HepG2 (cell line): Measurements from ENCODE around the gene HSPA1L. TPM values are rescaled to one million over a fixed set of nuclear protein-coding genes. Genes with fewer than 3 reads are reported as not detected.
"Not testable (repeated sequence)": the region's sequence is repeated elsewhere in the genome, so short reads cannot be mapped to it uniquely, and the experiment has no call there.

Source experiments
- FOXA3 ChIP-seq: IDR thresholded peaks from 2 replicates; pipeline ENCODE4 v1.6.1; 2016; ENCODE audit warnings: missing genetic modification reagents, missing compliant biosample characterization
- FOXK2 ChIP-seq: fragments of 450-650 bp; IDR thresholded peaks from 2 replicates; pipeline ENCODE4 v1.6.1; 2016
- FOXP1 ChIP-seq, 2 experiments: fragments of 450-650 bp in 1 of 2; IDR thresholded peaks; 2 replicates each; pipeline ENCODE4 v1.6.1; 2017 to 2018; ENCODE audit warnings: antibody characterized with exemption in 1 of 2
- IRF2 ChIP-seq: IDR thresholded peaks from 2 replicates; pipeline ENCODE4 v1.6.1; 2018; ENCODE audit warnings: missing genetic modification reagents, missing compliant biosample characterization
- SMAD3 ChIP-seq: sonication (generic); formaldehyde crosslinking; IDR thresholded peaks from 2 replicates; pipeline ENCODE4 v1.4.0; 2020; ENCODE audit warnings: missing genetic modification reagents
- YEATS2 ChIP-seq: sonication (generic); formaldehyde crosslinking; IDR thresholded peaks from 2 replicates; pipeline ENCODE4 v1.4.0; 2020; ENCODE audit warnings: missing genetic modification reagents, borderline replicate concordance
- ZNF264 ChIP-seq: sonication (generic); formaldehyde crosslinking; IDR thresholded peaks from 2 replicates; pipeline ENCODE4 v1.4.0; 2020; ENCODE audit warnings: missing genetic modification reagents
- ZNF460 ChIP-seq: sonication (generic); formaldehyde crosslinking; IDR thresholded peaks from 2 replicates; pipeline ENCODE4 v1.5.1; 2020; ENCODE audit warnings: missing genetic modification reagents, mild to moderate bottlenecking, borderline replicate concordance
- ZNF510 ChIP-seq: sonication (generic); formaldehyde crosslinking; IDR thresholded peaks from 2 replicates; pipeline ENCODE4 v1.4.0; 2020; ENCODE audit warnings: low read depth, mild to moderate bottlenecking, missing genetic modification reagents
- ZNF543 ChIP-seq: sonication (generic); formaldehyde crosslinking; IDR thresholded peaks from 2 replicates; pipeline ENCODE4 v1.4.0; 2020; ENCODE audit warnings: mild to moderate bottlenecking, missing genetic modification reagents
- ZNF782 ChIP-seq: sonication (generic); formaldehyde crosslinking; IDR thresholded peaks from 2 replicates; pipeline ENCODE4 v1.4.0; 2020; ENCODE audit warnings: missing genetic modification reagents, mild to moderate bottlenecking, borderline replicate concordance
- polyA plus RNA-seq, 8 experiments: library from polyadenylated mRNA; depleted of rRNA in 3 of 8; stranded (reverse) in 7 of 8; unstranded in 1 of 8; fragments of >200 nt; fragmentation: Illumina TruSeq in 4 of 8; extraction: Trizol in 4 of 8; gene quantifications; 2 replicates each; pipeline versions ENCODE4 v1.2.1 to v1.2.3, GENCODE V29; 2011 to 2016; ENCODE audit warnings: low read depth in 4 of 8, missing spikeins in 1 of 8, mixed read lengths in 1 of 8; ENCODE audit not compliant: insufficient read depth in 1 of 8
- total RNA-seq, 5 experiments: library from RNA; depleted of rRNA; stranded (reverse); fragments of >200 nt; fragmentation: Illumina TruSeq; extraction: Trizol; gene quantifications; 2 replicates each; pipeline ENCODE4 v1.2.3, GENCODE V29; 2016; ENCODE audit warnings: low read depth in 1 of 5
- TF ChIP-seq, protein P1 (sequence below): sonication (generic); formaldehyde crosslinking; IDR thresholded peaks from 2 replicates; pipeline ENCODE4 v1.4.0; 2020; ENCODE audit warnings: mild to moderate bottlenecking, missing genetic modification reagents, borderline replicate concordance
- TF ChIP-seq, protein P2 (sequence below): sonication (generic); formaldehyde crosslinking; IDR thresholded peaks from 2 replicates; pipeline ENCODE4 v1.8.1; 2023; ENCODE audit warnings: mild to moderate bottlenecking, moderate library complexity, missing genetic modification reagents
- TF ChIP-seq, protein P3 (sequence below): sonication (generic); formaldehyde crosslinking; conservative IDR thresholded peaks from 2 replicates; pipeline ENCODE4 v1.4.0; 2020; ENCODE audit warnings: mild to moderate bottlenecking, missing genetic modification reagents, moderate library complexity
- TF ChIP-seq, protein P4 (sequence below): IDR thresholded peaks from 2 replicates; pipeline ENCODE4 v1.6.1; 2016; ENCODE audit warnings: low read depth, borderline replicate concordance

Gene HSPA1L
- total and polyA plus RNA-seq, 2 of the 13 experiments (the other 11 are each of a cell fraction or from before 2014, with no cell fraction given) = 0.55 to 1.0 TPM

DNA sequence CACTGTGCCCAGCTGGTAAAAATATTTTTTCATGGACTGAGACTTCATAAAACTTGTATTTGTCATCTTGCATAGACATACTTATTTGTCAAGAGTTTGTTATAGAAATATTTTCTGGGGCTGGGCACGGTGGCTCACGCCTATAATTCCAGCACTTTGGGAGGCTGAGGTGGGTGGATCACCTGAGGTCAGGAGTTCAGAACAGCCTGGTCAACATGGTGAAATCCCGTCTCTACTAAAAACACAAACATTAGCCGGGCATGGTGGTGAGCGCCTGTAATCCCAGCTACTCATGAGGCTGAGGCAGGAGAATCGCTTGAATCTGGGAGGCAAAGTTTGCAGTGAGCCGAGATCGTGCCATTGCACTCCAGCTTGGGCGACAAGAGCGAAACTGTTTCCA, 6.5 kb downstream of the HSPA1L start (continued):
- TF ChIP-seq, protein P1, sequence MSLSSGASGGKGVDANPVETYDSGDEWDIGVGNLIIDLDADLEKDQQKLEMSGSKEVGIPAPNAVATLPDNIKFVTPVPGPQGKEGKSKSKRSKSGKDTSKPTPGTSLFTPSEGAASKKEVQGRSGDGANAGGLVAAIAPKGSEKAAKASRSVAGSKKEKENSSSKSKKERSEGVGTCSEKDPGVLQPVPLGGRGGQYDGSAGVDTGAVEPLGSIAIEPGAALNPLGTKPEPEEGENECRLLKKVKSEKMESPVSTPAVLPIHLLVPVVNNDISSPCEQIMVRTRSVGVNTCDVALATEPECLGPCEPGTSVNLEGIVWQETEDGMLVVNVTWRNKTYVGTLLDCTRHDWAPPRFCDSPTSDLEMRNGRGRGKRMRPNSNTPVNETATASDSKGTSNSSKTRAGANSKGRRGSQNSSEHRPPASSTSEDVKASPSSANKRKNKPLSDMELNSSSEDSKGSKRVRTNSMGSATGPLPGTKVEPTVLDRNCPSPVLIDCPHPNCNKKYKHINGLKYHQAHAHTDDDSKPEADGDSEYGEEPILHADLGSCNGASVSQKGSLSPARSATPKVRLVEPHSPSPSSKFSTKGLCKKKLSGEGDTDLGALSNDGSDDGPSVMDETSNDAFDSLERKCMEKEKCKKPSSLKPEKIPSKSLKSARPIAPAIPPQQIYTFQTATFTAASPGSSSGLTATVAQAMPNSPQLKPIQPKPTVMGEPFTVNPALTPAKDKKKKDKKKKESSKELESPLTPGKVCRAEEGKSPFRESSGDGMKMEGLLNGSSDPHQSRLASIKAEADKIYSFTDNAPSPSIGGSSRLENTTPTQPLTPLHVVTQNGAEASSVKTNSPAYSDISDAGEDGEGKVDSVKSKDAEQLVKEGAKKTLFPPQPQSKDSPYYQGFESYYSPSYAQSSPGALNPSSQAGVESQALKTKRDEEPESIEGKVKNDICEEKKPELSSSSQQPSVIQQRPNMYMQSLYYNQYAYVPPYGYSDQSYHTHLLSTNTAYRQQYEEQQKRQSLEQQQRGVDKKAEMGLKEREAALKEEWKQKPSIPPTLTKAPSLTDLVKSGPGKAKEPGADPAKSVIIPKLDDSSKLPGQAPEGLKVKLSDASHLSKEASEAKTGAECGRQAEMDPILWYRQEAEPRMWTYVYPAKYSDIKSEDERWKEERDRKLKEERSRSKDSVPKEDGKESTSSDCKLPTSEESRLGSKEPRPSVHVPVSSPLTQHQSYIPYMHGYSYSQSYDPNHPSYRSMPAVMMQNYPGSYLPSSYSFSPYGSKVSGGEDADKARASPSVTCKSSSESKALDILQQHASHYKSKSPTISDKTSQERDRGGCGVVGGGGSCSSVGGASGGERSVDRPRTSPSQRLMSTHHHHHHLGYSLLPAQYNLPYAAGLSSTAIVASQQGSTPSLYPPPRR (CRISPR knock-in tag) = peak; percentile 51; the same call in 1 of the 2 replicates
- TF ChIP-seq ZNF264 (CRISPR knock-in tag) (0 out of 2 replicates have a peak, but pooled peaks have one; percentile 42), FOXK2 (peak; percentile 49; the same call in 1 of the 2 replicates), FOXP1 (CRISPR knock-in tag; IDR thresholded peaks at IDR 0.05) (peak; percentile 52; the same call in 1 of the 2 replicates), ZNF782 (CRISPR knock-in tag) (peak; percentile 71; the same call in 1 of the 2 replicates), IRF2 (CRISPR knock-in tag) (peak; percentile 51; the same call in 1 of the 2 replicates), SMAD3 (CRISPR knock-in tag) (0 out of 2 replicates have a peak, but pooled peaks have one; percentile 17), ZNF543 (CRISPR knock-in tag) (0 out of 2 replicates have a peak, but pooled peaks have one; percentile 43), ZNF460 (peak; percentile 71; the same call in 1 of the 2 replicates), ZNF510 (CRISPR knock-in tag) (0 out of 2 replicates have a peak, but pooled peaks have one; percentile 60), YEATS2 (CRISPR knock-in tag) (0 out of 2 replicates have a peak, but pooled peaks have one; percentile 13), FOXA3 (CRISPR knock-in tag) (peak; percentile 39)
- not testable (repeated sequence) for TF ChIP-seq FOXP1 (IDR thresholded peaks at IDR 0.05)
- TF ChIP-seq, protein P2, sequence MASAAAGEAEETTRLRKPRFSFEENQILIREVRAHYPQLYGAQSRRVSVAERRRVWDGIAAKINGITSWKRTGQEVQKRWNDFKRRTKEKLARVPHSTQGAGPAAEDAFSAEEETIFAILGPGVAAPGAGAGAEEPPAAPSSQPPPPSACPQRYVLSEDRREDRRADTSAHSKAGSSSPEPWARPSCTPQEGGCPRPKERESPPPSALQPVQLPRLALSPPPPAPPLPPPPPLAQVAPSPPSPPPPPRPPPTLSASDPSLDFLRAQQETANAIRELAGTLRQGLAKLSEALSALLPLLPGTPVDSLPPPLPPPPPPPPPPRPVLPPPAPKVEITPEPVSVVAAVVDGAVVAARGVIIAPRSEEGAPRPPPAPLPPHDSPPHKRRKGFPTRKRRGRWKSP (CRISPR knock-in tag) = 0 out of 2 replicates have a peak, but pooled peaks have one; percentile 21
- TF ChIP-seq, protein P3, sequence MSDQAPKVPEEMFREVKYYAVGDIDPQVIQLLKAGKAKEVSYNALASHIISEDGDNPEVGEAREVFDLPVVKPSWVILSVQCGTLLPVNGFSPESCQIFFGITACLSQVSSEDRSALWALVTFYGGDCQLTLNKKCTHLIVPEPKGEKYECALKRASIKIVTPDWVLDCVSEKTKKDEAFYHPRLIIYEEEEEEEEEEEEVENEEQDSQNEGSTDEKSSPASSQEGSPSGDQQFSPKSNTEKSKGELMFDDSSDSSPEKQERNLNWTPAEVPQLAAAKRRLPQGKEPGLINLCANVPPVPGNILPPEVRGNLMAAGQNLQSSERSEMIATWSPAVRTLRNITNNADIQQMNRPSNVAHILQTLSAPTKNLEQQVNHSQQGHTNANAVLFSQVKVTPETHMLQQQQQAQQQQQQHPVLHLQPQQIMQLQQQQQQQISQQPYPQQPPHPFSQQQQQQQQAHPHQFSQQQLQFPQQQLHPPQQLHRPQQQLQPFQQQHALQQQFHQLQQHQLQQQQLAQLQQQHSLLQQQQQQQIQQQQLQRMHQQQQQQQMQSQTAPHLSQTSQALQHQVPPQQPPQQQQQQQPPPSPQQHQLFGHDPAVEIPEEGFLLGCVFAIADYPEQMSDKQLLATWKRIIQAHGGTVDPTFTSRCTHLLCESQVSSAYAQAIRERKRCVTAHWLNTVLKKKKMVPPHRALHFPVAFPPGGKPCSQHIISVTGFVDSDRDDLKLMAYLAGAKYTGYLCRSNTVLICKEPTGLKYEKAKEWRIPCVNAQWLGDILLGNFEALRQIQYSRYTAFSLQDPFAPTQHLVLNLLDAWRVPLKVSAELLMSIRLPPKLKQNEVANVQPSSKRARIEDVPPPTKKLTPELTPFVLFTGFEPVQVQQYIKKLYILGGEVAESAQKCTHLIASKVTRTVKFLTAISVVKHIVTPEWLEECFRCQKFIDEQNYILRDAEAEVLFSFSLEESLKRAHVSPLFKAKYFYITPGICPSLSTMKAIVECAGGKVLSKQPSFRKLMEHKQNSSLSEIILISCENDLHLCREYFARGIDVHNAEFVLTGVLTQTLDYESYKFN (CRISPR knock-in tag) = peak; percentile 54
- TF ChIP-seq, protein P4, sequence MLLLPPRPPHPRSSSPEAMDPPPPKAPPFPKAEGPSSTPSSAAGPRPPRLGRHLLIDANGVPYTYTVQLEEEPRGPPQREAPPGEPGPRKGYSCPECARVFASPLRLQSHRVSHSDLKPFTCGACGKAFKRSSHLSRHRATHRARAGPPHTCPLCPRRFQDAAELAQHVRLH (CRISPR knock-in tag) = 0 out of 2 replicates have a peak, but pooled peaks have one; percentile 34
